GM19023 (cell line): ENCODE results near the gene KRT28.
"Not testable (repeated sequence)": the region's sequence is repeated elsewhere in the genome, so short reads cannot be mapped to it uniquely, and the experiment has no call there.

Experiments
- ATAC-seq: cut with Tn5 transposase; IDR thresholded peaks from one replicate; pipeline ENCODE4 v1.9.1; 2021; ENCODE audit warnings: mild to moderate bottlenecking, moderate library complexity; ENCODE audit not compliant: unreplicated experiment

Gene KRT28

DNA sequence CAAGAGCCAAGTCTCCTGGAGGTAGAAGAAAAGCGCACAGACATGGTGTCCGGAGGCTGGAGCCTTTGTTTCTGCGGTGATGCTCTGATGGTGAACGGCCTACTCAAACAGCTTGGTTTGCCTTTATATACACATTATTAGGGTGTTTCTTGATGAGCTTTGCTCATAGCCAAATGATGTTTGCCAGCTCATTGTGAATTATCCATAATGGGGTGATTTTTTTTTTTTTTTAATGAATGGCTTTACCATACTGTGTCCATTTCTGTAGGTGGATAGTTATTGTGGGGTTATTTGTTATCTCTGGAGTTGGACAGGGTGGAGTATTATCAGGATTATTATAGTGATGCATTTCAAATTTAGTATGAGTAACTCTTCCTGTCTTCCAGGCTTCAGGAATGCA, 17.3 kb downstream of the KRT28 start, which contains the start of gene KRT27:
TSS of gene KRT27 (minus strand) at position 101 of the 400 bp plus-strand sequence. CDS start at position 44, 57 bp downstream.
- no peak for ATAC-seq

DNA sequence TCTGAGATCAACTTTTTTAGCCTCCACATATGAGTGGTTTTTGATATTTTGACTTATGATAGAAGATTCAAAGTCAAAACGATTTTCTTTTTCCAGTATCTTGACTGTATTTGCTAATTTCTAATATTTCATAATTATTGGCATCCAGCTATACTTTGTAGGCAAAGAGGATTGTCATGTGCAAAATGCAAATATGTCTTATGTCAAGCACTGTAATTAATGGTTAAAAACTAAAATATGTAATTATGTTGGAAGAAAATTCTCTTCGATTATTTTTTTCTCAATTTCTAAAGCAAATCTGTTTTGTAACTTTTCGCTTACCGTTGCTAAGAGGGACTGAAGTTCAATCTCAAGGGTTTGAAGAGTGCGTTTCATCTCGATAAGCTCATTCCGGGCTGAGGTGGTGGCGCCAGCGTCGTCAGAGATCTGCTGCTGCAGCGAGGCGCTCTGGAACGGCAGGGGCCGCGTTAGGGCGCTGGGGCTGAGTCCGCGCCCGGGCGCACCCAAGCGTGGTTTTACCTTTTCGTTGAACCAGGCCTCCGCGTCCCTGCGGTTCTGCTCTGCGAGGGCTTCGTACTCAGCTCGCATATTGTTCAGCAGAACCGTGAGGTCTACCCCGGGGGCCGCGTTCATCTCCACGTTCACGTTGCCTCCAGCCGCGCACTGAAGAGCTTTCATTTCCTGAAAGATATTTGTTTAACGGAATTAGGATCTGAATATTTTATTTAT, 20.4 kb downstream of the KRT28 start:
- no peak for ATAC-seq

DNA sequence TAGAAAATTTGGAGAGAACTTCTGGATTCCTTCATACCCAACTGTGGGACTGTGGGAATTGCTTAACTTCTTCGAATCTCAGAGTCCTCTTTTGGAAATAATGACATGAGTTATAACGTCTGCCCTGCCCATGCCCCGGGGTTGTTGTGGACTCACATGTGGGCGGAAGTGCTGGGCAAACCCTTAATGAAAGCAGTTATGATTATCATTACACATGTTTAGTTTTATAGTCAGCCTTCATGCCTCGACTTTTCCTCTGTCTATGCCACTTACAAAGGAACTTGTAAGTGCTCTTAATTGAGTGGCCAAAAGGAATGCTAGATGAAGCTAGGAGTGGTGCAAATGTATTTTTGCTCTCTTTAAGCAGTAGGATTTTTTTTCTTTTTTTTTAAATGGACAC, 21.3 kb downstream of the KRT28 start:
- ATAC-seq = no peak

DNA sequence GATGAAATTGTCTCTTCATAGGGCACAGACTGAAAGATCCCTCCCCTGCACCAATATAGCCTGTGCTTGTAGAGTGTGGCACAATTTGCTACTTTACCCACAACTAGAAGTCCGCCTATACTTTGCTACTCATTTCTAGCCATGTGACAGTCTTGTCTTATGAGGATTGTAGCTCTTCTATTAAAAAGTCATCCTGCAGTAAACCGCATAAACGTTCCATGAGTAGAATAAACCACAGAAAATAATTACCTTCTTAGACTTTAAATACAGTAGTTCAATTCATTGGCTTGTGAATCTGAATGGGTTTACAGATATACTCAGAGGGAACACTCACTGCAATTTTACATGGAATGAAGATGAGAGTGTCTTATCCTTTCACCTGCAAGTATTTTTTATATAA, 21.8 kb downstream of the KRT28 start:
- ATAC-seq = no peak

DNA sequence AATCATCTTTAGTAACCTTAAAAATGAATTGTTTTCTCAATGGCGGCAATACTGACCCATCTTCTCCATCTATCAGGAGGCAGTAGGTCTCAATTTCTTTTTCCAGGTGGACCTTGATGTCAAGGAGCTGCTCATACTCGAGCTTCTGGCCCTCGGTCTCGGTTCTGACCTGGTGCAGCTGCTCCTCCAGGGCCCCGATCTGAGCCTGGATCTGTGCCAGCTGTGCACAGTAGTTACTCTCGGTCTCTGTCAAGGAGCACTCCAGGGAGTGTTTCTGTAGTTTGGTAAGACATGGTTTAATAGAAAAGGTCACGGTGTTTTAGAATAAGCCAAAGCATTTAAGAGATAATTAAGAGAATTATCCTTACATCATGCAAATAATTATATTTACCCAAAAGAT, 22.3 kb downstream of the KRT28 start:
- no peak for ATAC-seq

DNA sequence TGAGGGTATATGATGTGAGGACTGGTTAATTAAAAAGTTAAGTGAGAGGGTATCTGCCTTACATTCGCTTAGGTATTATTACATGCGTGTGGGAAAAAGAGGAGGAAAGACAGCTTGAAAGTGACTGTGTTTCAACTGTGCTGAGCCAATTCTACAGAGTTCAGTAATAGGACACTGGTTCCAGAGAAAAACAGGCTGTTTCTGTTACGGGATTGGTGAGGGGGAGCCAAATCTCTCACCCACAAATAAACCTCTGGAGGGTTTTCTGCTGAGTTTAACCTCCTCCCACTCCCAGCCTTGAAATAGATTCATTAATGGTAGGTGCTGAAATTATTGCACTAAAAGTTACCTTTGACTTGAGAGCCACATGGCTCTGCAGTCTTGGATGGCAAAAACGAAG, 23.8 kb downstream of the KRT28 start:
- no peak for ATAC-seq

DNA sequence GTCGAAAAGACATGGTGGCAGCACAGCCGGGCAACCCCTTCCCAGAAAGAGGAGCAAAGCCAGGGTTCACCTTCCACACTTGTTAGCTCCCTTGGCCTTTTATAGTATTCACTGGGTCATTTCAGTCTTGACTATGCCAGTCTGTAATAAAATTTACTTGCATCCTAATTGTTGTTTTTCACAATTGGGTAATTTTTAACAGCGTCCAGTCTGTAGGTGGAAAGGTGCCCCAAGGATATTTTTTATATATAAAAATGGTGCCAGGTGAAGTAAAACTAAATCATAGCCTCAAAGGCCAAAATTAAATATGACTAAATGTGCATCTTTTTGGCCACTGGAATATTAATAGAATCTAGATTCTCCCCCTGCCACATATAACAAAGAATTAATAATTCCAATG, 27.7 kb downstream of the KRT28 start, which contains the start of gene KRT26:
TSS of gene KRT26 (minus strand) at position 101 of the 400 bp plus-strand sequence. CDS start at position 13, 88 bp downstream.
- no peak for ATAC-seq

DNA sequence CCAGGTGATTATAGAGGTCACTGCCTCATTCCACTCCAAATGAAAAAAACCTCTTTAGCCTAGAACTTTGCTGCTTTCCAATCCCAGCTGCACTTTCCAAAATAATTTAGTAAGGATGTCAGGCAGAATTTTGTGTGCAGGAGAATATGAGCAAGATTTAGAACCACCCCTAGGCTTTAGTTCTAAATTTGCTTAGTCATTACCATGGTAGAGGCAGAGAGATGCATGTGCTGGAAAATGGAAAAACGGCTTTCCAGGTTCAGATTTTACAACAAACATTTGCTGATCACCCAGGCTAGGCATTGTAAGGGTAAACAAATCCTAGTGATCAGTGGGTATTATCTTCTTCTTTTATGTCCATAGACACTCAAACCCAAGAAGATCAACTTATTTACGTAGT, 34.1 kb downstream of the KRT28 start:
- no peak for ATAC-seq

DNA sequence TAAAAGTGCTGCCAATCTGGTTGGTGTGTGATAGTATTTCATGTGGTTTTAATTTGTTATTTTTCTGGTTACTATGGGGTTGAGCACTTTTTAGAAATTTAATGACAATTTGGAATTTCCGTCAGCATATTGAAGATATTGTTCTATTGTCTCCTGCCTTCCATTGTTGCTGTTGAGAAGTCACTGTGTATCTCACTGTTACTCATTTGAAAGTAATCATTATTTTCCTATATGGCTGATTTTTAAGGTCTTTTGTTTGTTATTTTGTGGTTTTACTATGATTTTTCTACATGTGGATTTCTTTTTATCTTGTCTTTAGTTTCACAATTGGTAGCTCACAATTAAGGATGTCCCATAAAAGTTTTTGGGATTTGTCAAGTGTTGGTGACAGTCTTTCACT, 36.0 kb downstream of the KRT28 start:
- ATAC-seq = no peak

DNA sequence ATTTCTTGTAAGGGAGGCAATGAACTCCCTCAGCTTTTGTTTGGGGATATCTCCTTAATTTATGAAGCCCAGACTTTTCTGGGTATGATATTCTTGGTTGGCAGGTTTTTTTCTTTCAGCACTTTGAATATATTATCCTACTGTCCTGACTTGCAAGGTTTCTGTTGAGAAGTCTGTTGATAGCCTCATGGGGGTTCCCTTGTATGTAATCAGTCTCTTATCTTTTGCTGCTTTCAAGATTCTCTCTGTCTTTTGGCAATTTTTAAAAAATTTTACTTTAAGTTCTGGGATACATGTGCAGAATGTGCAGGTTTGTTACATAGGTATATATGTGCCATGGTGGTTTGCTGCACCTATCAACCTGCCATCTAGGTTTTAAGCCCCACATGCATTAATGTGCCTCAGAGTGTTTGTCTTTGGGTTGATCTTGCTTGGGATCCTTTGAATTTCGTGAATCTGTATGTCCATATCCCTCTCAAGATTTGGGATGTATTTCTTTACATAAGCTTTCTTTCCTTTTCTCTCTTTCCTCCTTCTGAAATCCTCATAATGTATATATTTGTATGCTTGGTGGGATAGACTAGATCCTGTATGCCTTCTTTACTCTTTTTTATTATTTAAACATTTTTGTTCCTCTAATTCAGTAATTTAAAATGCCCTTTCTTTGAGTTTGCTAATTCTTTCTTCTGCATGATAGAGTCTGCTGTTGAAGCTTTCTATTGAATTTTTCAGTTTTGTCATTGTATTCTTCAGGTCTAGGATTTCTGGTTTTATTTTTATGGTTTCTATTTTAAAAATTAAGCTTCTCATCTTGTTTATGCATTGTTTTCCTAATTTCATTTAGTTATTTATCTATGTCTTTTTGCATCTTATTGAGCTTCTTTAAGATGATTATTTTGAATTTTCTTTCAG, 39.4 kb downstream of the KRT28 start:
- no peak for ATAC-seq

DNA sequence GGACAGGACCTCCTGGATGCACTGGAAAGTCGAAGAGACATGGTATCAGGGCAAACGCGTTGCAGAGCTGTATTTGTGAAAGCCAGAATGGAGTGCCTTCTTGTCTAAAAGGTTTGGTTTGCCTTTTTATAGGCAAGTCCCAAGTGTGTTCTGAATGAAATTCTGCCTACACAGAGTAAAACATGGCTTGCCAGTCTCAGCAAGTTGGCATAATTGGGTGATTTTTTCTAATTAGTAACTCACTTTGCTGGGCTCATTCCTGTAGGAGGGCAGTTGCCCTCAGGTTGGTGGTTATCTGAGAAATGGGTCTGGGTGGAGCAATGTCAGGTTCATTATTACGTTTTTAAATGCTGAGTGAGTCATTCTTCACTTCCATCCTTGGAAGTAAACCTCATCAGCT, 44.5 kb downstream of the KRT28 start, which contains the start of gene KRT25:
TSS of gene KRT25 (minus strand) at position 101 of the 400 bp plus-strand sequence. CDS start at position 41, 60 bp downstream.
- no peak for ATAC-seq

DNA sequence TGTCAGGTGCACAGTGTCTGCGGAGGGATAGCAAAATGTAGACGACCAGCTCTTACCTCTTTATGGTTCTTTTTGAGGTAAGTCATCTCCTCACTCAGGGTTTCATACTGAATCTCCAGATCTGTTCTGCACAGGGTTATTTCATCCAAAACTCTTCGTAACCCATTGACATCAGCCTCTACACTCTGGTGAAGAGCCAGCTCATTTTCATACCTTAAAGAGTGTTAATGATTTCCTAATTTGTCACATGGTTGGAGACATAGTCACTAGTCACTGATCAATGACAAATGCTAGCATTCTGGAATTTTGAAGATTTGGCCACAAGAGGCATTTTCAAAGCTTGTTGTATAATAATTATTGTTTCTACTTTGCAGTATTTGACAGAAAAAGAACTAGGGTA, 46.0 kb downstream of the KRT28 start:
- no peak for ATAC-seq

DNA sequence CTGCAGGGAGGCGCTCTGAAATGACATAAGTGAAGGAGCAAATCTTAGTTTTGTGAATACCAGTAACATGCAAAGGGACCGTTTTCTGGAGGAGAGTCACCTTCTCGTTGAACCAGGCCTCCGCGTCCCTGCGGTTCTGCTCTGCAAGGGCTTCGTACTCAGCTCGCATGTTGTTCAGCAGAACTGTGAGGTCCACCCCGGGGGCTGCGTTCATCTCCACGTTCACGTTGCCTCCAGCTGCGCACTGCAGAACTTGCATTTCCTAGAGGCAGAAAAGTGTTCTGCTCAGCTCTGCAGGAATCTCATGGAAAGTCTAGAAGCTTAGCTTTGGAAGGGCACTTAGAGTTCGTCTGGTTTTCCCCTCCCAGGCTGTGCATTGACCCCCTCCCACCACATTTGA, 48.7 kb downstream of the KRT28 start:
- no peak for ATAC-seq

DNA sequence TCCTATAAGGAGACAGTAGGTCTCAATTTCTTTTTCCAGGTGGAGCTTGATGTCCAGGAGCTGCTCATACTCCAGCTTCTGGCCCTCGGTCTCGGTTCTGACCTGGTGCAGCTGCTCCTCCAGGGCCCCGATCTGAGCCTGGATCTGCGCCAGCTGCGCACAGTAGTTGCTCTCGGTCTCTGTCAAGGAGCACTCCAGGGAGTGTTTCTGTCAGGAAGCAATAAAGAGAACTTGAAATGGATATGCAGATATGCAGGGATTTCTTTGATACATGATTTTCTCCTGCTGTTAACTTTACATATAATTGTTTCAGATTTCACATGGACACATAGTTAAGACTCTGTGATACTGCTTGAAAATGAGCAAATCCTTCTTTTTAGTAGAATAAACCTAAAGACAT, 49.4 kb downstream of the KRT28 start:
- ATAC-seq = no peak

DNA sequence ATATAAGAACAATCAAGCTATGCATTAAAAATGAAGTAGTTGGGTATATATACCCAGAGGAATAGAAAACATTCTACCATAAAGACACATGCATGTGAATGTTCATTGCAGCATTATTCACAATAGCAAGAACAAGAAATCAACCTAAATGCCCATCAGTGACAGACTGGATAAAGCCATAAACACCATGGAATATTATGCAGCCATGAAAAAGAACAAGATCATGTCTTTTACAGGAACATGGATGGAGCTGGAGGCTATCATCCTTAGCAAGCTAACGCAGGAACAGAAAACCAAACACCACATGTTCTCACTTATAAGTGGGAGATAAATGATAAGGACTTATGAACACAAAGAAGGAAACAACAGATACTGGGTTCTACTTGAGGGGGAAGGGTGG, 51.1 kb downstream of the KRT28 start:
- ATAC-seq = not testable (repeated sequence)
